GM11168 (cell line): ENCODE measurements around the gene IMPDH2.
"Not testable (repeated sequence)": the region's sequence is repeated elsewhere in the genome, so short reads cannot be mapped to it uniquely, and the experiment has no call there.

Experiments
- in situ Hi-C: fragments of 300-500 bp; cut with MboI; formaldehyde crosslinking; loops from one replicate; pipeline ENCODE4 v1.12.0; 2022; ENCODE audit warnings: low sequenced_read_pairs; ENCODE audit not compliant: unreplicated experiment

The IMPDH2 gene

GRCh38 chr3:49021813-49022687 is 7.1 kb downstream of the IMPDH2 start, which contains the start of gene NDUFAF3:
TSS of gene NDUFAF3 (plus strand) at chr3:49022121. CDS start at chr3:49022145, 24 bp downstream.
- in situ Hi-C loops = no loop called here

GRCh38 chr3:49021213-49021812 is 7.9 kb downstream of the IMPDH2 start:
- in situ Hi-C loops = no loop called here

GRCh38 chr3:49020330-49021212 is 8.6 kb downstream of the IMPDH2 start:
- in situ Hi-C loops = no loop called here

- in situ Hi-C loops = no loop called here
Measured at GRCh38 chr3:49019941-49020329, 9.3 kb downstream of the IMPDH2 start.

GRCh38 chr3:49018707-49019006 is 10.5 kb downstream of the IMPDH2 start:
- in situ Hi-C loops = no loop called here

GRCh38 chr3:49017971-49018706 is 11.1 kb downstream of the IMPDH2 start, which contains the start of gene DALRD3:
TSS of gene DALRD3 (minus strand) at chr3:49018580. CDS start at chr3:49018564, 16 bp downstream.
- in situ Hi-C loops = no loop called here

- in situ Hi-C loops = no loop called here
Measured at GRCh38 chr3:49017229-49017970, 11.8 kb downstream of the IMPDH2 start.

GRCh38 chr3:49016414-49017228 is 12.6 kb downstream of the IMPDH2 start:
- in situ Hi-C loops = no loop called here

GRCh38 chr3:49015765-49016164 is 13.4 kb downstream of the IMPDH2 start:
- in situ Hi-C loops = no loop called here

GRCh38 chr3:49015072-49015471 is 14.1 kb downstream of the IMPDH2 start:
- in situ Hi-C loops = no loop called here

GRCh38 chr3:49013738-49014660 is 15.2 kb downstream of the IMPDH2 start:
- in situ Hi-C loops = no loop called here

GRCh38 chr3:49013113-49013737 is 16.0 kb downstream of the IMPDH2 start:
- in situ Hi-C loops = no loop called here

- in situ Hi-C loops = no loop called here
Measured at GRCh38 chr3:49012441-49013017, 16.7 kb downstream of the IMPDH2 start.

GRCh38 chr3:49009396-49009795 is 19.8 kb downstream of the IMPDH2 start:
- in situ Hi-C loops = no loop called here

- in situ Hi-C loops = not testable (repeated sequence)
Measured at GRCh38 chr3:49008627-49009026, 20.6 kb downstream of the IMPDH2 start.

- in situ Hi-C loops = no loop called here
Measured at GRCh38 chr3:49007771-49008528, 21.2 kb downstream of the IMPDH2 start.
